HK-2 (cell line): ENCODE data around the gene BARHL2.

Source experiments
- DNase-seq: peaks from one replicate; pipeline ENCODE4 v3.0.0-alpha.2; 2018; ENCODE audit not compliant: unreplicated experiment

The BARHL2 gene

DNA sequence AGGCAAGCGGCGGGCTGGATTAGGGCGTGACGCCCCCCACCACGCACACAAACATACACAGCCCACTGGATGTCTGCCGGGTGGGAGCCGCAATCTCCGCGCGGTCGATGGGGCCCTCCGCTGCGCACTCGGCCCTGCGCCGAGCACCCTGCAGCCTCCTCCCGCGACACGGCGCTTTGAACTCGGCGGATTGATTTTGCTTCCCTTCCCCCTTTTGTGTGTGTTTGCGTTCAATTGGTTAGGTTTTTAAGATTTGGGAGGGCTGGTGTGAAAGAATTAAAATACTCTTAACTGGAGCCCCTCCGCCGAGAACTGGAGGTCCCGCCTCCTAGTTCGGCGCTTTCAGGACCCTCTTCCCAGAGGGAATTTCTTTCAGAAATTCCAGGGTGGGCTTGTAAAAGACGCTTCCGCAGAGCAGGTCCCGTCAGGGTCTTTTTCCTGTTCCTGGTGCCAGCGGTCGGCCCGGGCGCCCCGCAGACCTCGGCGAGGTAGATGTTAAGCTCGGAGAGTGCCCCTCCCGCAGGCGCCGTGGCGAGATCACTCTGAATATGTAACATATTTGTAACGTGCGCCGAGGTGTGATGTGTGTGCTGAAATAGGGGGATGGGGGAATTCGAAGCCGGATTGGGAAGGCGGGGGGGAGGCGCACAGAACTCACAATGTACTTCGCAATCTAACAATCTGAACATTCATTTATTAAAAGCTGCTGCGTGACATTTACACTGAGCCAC is 8.0 kb upstream of the BARHL2 start:
- no peak for DNase-seq

DNA sequence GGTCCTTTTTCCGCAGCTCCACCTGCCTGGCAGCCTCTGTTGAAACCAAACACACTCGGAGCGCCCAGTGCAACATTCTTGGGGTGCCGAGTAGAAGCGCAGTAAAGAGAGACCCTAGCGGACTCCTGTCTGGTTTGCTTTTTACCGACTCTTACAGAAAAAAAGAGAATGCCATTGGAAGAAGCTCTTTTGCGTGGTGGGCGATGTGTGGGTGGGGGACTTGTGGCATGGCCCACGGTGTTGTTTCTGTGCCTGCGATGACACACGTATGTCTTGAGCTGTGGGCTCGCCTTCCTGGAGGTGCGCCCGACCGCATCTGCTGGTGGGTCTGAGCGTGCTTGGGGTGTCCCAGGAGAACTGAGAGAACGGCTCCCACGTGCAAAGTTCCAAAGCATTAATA is 7.3 kb upstream of the BARHL2 start:
- no peak for DNase-seq

DNA sequence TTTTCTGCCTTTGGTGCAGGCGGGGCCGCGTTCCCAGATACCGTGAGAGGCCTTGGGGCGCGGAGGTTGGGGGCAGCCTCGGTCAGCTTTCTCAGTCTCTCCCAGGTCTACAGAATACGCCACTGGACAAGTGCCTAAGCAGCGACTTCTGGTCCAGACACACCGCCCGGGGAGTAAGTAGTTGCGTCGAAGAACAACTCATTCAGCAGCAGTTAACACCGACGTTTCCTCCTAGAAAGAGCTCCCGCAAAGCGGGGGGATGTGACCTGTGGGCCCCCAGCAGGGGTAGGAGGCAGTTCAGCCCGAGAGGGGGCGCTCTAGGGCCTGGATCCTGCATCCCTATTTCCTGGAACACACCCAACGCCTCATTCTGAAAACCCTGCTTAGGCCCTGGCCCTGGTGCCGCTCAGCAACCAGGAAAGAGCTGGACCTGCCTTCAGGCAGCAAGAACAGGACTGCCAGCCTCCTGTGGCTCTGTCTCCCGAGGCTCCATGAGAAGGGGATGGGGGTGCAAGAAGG is 6.5 kb upstream of the BARHL2 start:
- no peak for DNase-seq

DNA sequence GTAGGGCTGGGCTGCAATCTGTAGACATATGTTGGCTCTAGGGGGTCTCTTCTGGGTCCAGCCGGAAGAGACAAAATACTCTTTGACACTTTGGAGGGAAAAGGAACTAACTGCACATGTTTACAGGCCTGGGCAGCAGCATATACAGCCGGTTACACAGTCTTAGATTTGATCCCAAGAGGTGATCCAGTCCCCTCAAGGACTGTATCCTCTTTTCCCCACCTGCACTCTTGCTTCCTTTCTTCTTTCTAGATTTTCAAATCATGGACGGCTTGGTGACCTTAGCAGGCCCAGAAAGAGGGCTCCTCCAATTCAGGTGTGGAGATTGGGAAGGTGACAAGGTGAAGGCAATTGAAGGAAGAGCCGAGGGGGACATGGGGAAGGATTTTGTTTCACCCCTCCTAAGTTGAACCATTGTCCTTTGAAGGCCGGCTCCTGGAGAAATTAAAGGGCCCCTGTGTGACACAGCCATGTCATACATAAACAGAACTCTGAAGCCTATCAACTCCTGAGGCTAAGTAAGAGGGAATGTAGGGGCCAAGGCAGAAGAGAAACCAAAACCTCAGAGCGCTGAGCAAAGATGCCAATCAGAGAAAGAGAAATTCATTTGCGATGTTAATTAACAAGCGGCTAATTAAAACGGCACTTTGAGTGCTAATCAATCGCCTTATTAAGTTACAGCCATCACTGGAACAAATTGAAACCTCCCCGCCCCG is 5.9 kb upstream of the BARHL2 start:
- DNase-seq: no peak

DNA sequence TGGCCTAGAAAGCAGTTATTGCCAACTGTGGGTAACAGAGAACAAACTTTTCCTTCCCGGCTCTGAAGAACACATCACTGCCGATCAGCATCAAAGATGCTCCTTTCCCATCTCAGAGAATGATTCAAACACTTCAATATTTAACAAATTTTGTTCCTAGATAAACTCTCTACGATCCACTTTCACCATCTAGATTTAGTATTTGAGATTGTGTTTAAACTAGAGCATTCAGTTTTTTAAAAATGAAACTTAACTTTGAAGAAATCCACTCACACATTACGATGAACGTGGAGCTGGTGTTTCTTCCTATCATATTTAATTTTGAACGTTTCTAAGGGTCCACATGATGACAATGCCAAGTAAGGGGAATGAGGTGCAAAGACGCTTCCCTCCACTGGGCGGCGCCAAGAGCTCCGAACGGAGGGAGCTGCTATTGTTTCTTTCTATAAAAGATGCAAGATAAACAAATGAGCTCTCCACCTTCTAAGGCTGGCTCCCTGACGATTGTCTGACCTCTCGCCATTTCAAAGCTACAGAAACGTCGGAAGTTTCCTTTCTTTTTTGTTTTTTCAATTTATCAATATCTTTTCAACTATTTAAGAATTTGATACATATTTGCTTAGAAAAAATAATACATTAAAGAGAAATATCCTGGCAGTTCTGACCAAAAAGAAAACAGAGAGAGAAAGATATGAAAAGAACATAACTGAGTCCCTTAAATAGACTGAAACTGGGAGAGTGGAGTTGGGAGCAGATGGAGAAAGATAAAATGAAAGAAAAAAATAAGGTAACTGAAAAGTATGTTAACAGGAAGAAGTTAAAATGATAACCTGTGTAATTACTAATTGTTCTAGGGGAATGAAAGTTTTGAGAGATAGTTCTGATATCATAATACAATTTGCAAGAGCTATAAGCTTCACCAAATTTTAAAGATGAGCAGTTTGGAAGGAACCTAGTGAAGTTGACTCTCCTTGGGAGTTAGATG is 4.4 kb upstream of the BARHL2 start:
- DNase-seq: peak; percentile 54

DNA sequence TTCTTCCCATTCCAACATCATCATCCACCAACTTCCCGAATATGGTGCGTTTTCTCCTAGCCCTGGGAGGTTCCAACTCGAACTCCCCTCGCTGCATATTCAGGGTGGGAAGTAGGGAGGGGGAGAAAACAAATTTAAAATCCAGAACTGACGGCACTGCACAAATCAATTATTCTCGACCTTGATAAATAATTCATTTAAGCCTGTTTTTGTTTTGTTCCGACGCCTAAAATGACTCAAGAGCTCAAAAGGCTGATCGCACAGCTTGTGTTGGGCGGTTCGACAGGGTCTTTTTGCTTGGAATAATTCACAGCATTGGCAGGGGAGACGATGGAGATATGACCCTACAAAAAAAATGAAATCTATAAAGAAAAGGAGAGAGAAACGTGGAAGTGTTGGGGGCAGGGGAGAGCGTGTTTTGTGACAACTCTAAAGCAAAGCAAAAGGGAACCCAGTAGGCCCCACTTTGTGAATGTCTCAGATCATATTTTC is 3.1 kb upstream of the BARHL2 start:
- DNase-seq: no peak

DNA sequence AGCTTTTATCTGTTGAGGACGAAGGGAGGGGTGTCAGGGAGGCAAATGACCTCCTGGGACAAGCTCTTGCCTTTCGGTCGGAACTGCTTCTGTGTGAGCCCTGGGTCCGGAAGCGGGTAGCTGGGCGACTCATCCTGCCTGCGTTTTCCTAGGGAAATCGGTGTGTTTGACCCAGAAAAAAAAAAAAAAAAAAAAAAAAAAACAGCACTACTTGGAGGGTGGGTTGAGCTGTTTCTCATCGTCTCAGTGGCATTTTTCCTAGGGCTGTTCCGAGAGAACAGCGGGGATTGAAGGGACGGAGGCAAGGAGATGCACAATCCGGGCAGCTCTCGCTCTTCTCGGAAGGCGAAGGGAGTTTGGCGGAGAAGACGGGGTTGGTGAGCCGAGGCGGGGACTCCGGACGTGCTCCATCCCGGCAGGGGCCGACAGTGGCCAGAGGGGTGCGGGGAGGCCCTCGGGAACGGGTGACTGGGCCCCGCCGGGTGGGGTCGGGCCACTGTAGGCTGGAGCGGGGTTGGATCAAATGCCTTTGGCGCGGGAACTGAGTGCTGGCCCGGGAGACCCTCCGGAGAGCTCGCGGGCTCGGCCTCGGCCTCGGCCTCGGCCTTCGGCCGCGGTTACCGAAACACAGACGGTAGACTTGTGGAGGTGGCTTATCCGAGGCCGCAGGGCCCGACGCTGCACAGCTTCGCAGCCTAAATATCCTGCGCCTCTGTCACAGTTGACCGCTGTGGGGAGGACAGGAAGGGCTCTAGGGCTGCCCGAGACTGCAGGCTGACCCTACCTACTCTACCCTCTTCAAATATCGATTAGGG is 2.4 kb upstream of the BARHL2 start:
- DNase-seq: no peak

DNA sequence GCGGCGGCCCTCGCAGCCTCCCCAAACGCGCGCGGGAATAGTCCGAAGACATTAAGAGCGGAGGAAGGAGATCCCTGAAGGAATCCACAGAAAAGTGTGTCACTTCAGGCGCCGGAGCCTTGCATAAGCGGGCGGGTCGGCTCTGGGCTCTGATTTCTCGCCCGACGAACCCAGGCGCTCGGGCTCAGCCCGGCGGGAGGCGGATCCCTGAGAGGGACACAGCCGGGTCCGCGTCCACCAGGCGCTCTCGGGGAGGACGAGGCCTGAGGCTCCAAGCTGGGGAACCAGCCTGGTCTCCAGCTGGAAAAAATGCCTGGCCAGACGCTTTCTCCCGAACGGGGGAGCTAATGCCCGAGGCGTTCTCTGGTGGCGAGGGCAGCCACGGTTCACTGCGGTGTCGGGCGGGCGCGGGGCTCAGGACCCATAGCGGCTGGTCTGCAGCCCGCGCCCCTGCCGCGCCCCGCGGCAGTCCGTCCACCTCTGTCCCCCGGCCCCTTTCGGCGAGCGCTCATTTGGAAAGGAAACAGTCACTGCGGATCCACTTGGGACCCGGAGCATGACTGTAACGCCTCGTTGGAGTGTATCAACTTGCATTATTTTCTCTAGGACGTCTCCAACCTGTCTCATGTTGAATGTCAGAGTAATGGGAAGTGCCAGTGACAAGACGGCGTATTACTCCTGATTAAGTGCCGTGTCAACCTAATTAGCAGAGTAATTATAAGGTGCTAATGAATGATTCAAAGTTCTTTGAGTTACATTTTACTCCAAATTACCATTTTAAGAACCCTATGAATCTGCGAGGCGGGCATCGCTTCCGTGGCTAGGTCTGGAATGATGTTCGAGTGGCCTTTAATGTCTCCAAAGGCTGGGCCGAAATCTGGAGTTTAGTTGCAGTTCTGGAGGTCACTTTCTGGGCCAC is 1.6 kb upstream of the BARHL2 start:
- no peak for DNase-seq

DNA sequence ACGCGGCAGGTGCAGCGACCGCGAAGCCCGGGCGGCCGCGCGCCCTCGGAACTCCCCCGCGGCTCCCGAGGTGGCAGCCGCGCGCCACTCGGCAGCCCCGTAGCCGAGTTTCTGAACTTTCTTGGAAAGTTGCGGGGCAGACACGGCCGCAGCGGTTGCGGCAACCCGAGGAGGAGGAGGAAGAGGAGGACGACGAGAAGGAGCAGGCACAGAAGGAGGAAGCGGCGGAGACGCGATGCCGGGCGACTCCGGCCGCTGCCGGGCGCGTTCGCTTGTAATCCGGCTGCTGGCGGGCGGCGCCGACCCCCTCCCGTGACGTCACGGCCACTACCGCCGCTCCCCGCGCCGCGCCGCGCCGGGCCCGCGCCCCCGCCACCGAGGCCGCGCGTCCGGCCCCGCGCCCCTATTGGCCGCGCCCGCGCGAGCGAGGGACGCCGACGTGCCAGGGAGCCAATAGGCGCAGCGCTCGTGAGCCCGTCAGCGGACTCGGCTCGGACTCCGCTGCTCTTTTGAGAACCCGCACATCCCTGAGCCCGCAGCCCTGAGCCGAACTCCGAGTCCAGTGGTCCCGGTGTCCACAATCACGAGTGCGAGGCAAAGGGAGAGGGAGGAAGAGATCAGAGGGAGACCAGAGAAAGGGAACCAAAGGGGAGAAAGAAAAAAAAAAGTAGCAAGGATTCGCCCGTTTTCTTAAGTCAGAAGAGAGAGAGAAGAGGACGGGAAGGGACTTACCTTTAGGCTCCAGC is 736 bp upstream of the BARHL2 start:
- peak; percentile 33 for DNase-seq

DNA sequence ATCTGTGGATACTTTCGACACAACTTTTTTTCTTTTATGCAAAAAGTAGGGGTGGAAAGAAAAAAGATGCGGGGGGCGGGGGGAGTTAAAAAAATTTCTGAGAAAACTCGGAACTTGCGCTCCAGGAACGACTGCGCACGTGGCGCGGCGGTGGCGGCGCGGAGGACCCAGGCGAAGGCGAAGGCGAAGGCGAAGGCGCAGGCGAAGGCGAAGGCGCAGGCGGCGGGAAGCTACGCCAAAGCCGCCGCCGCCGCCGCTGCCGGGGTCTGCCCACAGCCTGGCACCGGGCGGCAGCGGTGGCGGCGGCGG is 208 bp upstream of the BARHL2 start:
- DNase-seq: no peak

DNA sequence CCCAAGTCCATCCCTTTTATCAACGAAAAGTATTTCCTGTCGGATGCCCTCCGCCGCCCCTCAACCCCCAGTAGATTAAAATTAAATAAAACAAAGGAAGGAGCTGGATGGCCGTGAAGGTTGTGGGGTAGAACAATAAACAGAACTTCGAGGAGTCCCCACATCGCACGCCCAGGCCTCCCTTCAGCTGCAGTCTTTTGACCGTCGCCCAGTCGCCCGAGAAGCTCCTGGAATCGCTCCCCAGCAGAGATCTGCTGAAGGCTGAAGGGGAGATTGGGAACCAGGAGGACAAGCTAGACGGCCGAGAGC is 905 bp downstream of the BARHL2 start:
- DNase-seq: no peak

DNA sequence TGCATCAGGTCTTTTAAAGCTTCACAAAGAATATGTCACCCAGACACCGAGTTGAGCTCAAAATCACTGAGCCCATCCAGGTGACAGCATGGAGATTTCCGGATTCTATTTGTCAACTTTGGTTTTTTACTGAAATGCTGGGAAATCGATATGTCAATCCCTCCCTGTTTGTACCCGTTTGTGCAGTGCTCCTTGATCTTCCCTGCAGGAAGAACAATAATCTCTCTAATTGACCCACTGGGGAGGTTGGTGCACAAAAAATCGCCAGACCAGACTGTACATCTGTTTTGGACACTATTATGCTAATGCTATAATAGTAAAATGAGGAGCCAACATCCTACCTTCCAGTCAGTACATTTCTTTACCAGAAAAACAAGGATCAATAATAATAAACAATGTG is 1.8 kb downstream of the BARHL2 start:
- no peak for DNase-seq

DNA sequence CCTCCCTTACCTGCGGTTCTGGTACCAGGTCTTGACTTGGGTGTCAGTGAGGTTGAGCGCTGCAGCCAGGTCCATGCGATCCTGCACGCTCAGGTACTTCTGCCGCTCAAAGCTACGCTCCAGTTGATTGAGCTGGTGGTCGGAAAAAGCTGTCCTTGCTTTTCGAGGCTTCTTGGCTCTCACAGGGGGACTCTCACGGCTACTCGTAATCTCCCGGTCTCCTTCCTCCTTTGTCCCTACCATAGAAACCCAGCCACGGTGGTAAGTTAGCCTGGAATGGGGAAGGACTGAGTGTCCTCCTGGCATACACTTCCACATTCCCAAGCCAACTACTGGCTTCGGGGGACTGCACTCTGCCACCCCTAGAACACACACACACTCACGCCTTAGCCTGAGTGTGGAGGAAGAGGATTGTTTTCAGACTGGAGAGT is 2.6 kb downstream of the BARHL2 start:
- no peak for DNase-seq

DNA sequence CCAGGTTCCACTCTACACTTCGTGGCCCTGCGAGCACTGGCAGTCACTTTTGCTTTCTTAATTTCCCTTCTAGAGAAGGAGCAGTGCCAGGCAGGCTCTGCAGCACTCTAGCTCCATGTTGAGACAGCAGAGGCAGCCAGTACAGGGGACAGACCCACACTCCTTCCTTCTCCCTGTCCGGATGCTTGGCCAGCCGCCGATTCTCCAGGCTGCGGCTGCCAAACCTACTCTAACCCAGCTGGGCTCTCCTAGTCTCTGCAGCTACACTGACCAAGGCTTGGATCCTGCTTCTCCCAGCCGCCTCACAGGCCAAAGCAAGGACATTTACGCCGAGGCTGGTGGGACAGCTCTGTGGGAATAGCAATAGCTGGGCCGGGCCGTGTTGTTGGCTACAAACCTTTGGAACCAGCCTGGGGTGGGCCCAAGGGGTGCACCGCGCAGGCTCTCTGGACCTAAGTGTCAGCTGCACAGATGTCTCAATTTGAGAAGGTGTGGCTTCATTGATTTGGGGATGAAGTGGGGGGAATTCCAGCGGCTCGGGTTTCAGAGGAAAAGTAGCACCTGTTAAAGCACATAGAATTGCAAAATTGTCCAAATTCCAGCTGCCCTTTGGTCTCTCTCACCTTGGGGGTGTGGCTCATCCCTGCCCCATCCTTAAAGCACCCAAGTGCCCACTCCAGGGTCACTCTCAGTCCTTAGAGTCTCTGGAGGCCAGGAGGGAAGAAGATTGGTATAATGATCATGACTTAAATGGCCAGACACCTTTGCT is 3.2 kb downstream of the BARHL2 start:
- no peak for DNase-seq

DNA sequence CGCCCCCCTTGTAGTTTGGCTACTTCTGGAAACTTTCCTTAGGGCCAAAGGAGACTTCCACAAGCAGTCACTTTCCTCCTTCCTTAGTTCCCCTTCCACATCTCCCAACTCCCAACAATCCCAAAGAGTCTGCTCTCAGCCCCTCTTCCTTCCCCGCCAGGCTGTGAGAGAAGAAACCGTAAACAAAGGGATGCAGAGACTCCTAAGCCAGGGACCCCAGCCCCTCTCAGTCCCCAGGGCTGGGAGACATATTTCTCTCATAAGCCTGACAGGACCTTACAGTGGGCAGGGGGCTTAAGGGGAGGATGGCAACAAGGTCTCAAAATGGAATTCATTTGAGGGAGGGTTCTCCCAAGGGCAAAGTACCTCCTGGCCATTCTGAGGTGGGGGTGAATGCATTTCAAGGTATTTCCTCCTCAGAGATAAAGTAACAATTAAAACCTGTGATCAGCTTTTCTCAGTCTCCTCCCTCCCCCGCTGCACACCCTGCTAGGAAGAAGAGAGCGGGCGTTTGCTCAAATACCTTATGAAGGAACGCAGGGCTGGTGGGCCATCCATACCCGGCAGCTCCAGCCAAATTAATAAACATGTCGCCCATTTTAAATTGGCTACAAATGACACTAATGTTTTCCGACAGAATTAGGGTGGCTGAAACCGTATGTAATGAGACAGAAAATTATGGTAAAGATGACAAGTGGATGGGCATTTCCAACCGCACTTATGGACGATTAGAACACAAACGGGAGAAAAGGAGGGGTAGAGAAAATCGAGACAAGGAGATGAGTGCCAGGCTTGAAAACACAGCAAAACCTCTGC is 4.0 kb downstream of the BARHL2 start:
- no peak for DNase-seq

DNA sequence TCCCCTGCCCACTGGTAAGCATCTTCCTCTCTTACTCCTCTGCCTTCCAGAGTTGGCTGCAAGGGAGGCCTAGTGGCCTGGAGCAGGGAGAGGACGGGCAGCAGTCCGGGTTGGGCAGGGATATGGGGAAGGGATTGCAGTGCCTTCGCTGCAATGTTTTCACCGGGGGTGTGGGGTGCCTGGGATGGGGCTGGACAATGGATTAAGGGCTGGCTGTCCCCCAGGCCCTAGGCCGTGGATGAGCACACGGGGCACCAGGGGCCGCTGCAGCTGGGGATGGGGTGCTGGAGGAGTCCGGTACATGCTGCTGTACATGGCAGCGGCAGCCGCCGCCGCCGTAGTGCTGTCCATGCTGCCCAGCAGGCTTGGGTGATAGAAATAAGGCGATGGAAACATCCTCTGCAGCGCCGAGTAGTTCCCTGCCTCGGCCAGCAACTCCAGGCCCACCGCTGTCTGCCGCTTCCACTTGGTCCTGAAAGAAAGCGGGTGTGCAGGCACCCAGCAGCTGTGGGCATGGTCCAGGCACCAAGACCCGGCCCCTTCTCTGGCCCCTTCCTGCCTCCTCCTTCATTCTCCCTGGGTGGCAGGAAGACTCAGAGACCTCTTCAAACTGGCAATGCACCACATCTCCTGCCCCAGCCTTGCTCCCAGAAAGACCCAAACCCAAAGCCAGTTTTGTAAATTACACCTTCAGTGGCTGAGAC is 4.8 kb downstream of the BARHL2 start:
- DNase-seq: no peak

DNA sequence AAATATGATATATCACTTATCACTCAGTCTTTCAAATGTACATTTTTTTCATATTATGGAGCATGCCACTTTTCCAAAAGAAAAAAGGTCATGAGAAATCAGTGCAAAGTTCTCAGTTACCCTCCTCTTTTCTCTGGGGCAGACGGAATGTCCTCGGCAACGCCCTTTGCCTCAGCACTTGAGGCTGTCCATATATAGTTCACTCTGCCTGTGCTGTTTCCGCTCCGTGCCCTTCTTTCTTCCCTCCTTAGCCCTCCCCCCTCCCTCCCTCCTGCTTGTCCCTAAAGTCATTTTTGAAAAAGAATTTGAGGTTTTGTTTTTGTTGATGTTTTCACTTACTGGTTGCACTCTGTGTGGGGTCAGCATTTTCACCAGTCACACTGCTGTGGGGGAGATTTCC is 5.4 kb downstream of the BARHL2 start:
- DNase-seq: no peak
